Endothelial cell of umbilical vein (primary cell): ENCODE data around the gene CDK17. TPM values are rescaled to one million over a fixed set of nuclear protein-coding genes. Genes with fewer than 3 reads are reported as not detected.

Experiments
- BruUV-seq: library from RNA; stranded (reverse); fragments of 400-500 nt; replicated peaks from 2 replicates; lab custom pipeline; 2021; lab: Mats Ljungman, UMichigan
- CTCF ChIA-PET: fragments of 300-600, 350-600 bp; sonication (Branson Sonifier 250); formaldehyde crosslinking; loops from one replicate; lab custom pipeline; 2021; ENCODE audit warnings: antibody characterized with exemption, inconsistent platforms; lab: Charles Lee
- POLR2A ChIA-PET: fragments of 300-600, 350-600 bp; sonication (Branson Sonifier 250); formaldehyde crosslinking; loops from one replicate; lab custom pipeline; 2021; ENCODE audit warnings: antibody characterized with exemption, inconsistent platforms; lab: Charles Lee
- DNase-seq: peaks from one replicate; pipeline ENCODE4 v3.0.0-alpha.2; 2011; ENCODE audit warnings: low read depth, low spot score
- FAIRE-seq: peaks from 2 replicates; lab custom pipeline; 2011; peaks lifted over from hg19 to GRCh38; lab: Jason Lieb, UNC
- H2AFZ ChIP-seq: 2 replicates; pipeline ENCODE4 v1.6.0; 2012; ENCODE audit warnings: low read depth, low read length, control low read depth, inconsistent platforms
- H3K27ac ChIP-seq: 2 replicates; pipeline ENCODE4 v1.5.1; 2011; ENCODE audit warnings: low read depth, mild to moderate bottlenecking, control low read depth, low read length, moderate library complexity; ENCODE audit not compliant: insufficient read depth
- H3K27me3 ChIP-seq, 2 experiments: 2 replicates each; pipeline versions ENCODE4 v1.6.0 to v1.6.1; 2011; ENCODE audit warnings: low read length in 2 of 2, mixed read lengths in 1 of 2; ENCODE audit not compliant: control insufficient read depth in 2 of 2, insufficient read depth in 2 of 2
- H3K36me3 ChIP-seq, 2 experiments: 2 replicates in 1 of 2; 3 replicates in 1 of 2; pipeline ENCODE4 v1.5.1; 2011; ENCODE audit warnings: low read length in 2 of 2, mild to moderate bottlenecking in 1 of 2, moderate library complexity in 1 of 2; ENCODE audit not compliant: control insufficient read depth in 2 of 2, insufficient read depth in 2 of 2; ENCODE audit errors: extremely low read depth in 1 of 2
- H3K4me1 ChIP-seq: 3 replicates; pipeline ENCODE4 v1.5.1; 2011; ENCODE audit warnings: mild to moderate bottlenecking, low read length; ENCODE audit not compliant: control insufficient read depth, insufficient read depth; ENCODE audit errors: extremely low read depth
- H3K4me2 ChIP-seq: 2 replicates; pipeline ENCODE4 v1.6.1; 2011; ENCODE audit warnings: low read length, control low read depth, mixed read lengths; ENCODE audit not compliant: insufficient read depth
- H3K4me3 ChIP-seq, 3 experiments: fragments of 200-600 bp in 1 of 3; sonication (generic), shearing (Covaris generic) in 1 of 3; replicated peaks in 1 of 3; 2 replicates each; pipeline ENCODE4 v1.5.1; 2011 to 2016; ENCODE audit warnings: control low read depth in 3 of 3, low read length in 3 of 3, mild to moderate bottlenecking in 2 of 3, inconsistent platforms in 1 of 3, low read depth in 1 of 3, moderate library complexity in 1 of 3; ENCODE audit not compliant: insufficient read depth in 1 of 3
- H3K79me2 ChIP-seq: 2 replicates; pipeline ENCODE4 v1.6.0; 2012; ENCODE audit warnings: low read length, inconsistent platforms; ENCODE audit not compliant: control insufficient read depth, insufficient read depth
- H3K9ac ChIP-seq: replicated peaks from 2 replicates; pipeline ENCODE3; 2011; ENCODE audit warnings: low read length, control low read depth; ENCODE audit not compliant: insufficient read depth; ENCODE audit errors: extremely low read depth
- H3K9me1 ChIP-seq: replicated peaks from 3 replicates; pipeline ENCODE4 v1.6.0; 2011; ENCODE audit warnings: mild to moderate bottlenecking, low read length; ENCODE audit not compliant: control insufficient read depth, insufficient read depth; ENCODE audit errors: extremely low read depth
- H3K9me3 ChIP-seq: replicated peaks from 2 replicates; pipeline ENCODE4 v1.5.1; 2012; ENCODE audit warnings: low read length, inconsistent platforms; ENCODE audit not compliant: control insufficient read depth, insufficient read depth
- H4K20me1 ChIP-seq: replicated peaks from 2 replicates; pipeline ENCODE3; 2011; ENCODE audit warnings: mild to moderate bottlenecking, low read length; ENCODE audit not compliant: control insufficient read depth, insufficient read depth; ENCODE audit errors: extremely low read depth
- EZH2 ChIP-seq: IDR thresholded peaks from 2 replicates; pipeline ENCODE4 v1.6.1; 2012; ENCODE audit warnings: borderline replicate concordance, low read depth, mild to moderate bottlenecking, moderate library complexity, low read length, inconsistent platforms; ENCODE audit not compliant: severe bottlenecking
- FOS ChIP-seq: IDR thresholded peaks from 2 replicates; pipeline ENCODE4 v1.6.1; 2011; ENCODE audit warnings: mild to moderate bottlenecking, low read length, moderate library complexity, borderline replicate concordance; ENCODE audit not compliant: insufficient read depth
- GATA2 ChIP-seq: IDR thresholded peaks from 2 replicates; pipeline ENCODE4 v1.7.0; 2011; ENCODE audit warnings: low read depth, mild to moderate bottlenecking, moderate library complexity, mixed read lengths, low read length; ENCODE audit not compliant: insufficient read length, insufficient read depth
- JUN ChIP-seq: IDR thresholded peaks from 2 replicates; pipeline ENCODE4 v1.6.1; 2011; ENCODE audit warnings: borderline replicate concordance, low read depth; ENCODE audit not compliant: insufficient read length, insufficient read depth
- MYC ChIP-seq: IDR thresholded peaks from one replicate; pipeline ENCODE4 v1.6.1; 2011; ENCODE audit warnings: mild to moderate bottlenecking, low read depth, low read length
- POLR2A ChIP-seq: IDR thresholded peaks from 2 replicates; pipeline ENCODE4 v1.6.1; 2012; ENCODE audit warnings: low read depth, mild to moderate bottlenecking, control low read depth, low read length
- POLR2AphosphoS5 ChIP-seq: IDR thresholded peaks from 2 replicates; pipeline ENCODE4 v1.6.1; 2012; ENCODE audit warnings: low read depth, mild to moderate bottlenecking, control low read depth, low read length, moderate library complexity; ENCODE audit not compliant: insufficient read depth
- dilution Hi-C: fragments of 300-500 bp; cut with MboI; formaldehyde crosslinking; loops from one replicate; pipeline ENCODE4 v1.15.0; 2019; ENCODE audit warnings: low sequenced_read_pairs; ENCODE audit not compliant: extremely low pct_ligation_motif_present
- intact Hi-C: fragments of 100-400 bp; cut with micrococcal nuclease; formaldehyde crosslinking; loops from one replicate; pipeline ENCODE4 v1.10.0; 2022
- polyA plus RNA-seq, 4 experiments: library from polyadenylated mRNA; depleted of rRNA in 3 of 4; stranded (reverse) in 3 of 4; unstranded in 1 of 4; fragments of >200 nt; gene quantifications; 2 replicates each; pipeline versions ENCODE4 v1.2.1 to v1.2.3, GENCODE V29; 2011 to 2012; ENCODE audit warnings: missing spikeins in 1 of 4
- total RNA-seq: library from RNA; stranded (reverse); gene quantifications from 2 replicates; pipeline ENCODE4 v1.2.3, GENCODE V29; 2021
- TF ChIP-seq, protein P1 (sequence below): IDR thresholded peaks from 2 replicates; pipeline ENCODE4 v1.6.1; 2011; ENCODE audit not compliant: insufficient read depth, insufficient read length
- TF ChIP-seq, protein P2 (sequence below), 2 donors: IDR thresholded peaks; 1 replicate in 1 of 2; 2 replicates in 1 of 2; pipeline ENCODE4 v1.5.1; 2011; ENCODE audit warnings: low read length in 2 of 2, mild to moderate bottlenecking in 2 of 2, moderate library complexity in 2 of 2, control low read depth in 1 of 2, inconsistent platforms in 1 of 2, low read depth in 1 of 2; ENCODE audit not compliant: insufficient read depth in 1 of 2; ENCODE audit errors: extremely low read depth in 1 of 2

CDK17 gene
- total and polyA plus RNA-seq, 2 donors (not counting 3 experiments of a cell fraction or from before 2014, with no cell fraction given), result 61.1 to 176 TPM

DNA sequence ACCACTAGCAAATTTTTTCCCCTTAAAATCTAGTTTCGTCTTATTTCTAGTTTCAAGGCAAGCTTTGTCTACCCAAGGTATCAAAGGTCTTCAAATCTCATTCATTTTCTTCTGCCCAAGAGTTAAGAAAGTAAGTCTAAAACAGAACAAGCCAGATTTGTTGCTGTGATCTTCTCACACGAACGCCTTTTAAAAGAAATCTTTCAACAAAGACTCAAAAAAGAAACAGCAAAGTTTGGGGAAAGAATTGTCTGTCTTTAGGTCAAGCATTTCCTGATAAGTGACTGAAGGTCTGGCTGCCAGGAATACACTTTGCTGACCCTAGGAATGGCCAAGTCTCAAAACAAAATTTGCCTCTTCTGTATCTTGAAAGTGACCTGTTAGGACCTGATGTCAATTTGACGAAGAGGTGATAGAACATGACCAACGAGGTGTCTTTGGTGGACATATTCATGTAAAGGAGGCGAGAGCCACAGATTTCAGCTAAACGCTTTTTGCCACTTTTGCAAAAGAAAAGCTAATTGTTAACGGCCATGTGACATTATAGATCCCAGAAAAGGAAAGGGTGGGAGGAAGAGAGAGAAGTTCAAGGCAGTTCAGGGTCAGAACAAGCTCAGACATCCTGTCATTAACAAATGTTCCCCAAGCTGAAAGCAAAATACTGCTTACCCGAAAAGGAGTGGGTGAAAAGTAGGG, 1.7 kb downstream of the CDK17 start:
- peak overlapping the region; percentile 99 for H3K9ac ChIP-seq
- no peak overlapping the region for H2AFZ ChIP-seq
- no peaks in the 10 kb centered on the region for H3K27me3 ChIP-seq
- intact Hi-C loops, result loop anchor here (5.0 kb wide), 2 partner anchors 106 to 136 kb away; no protein-coding TSS in a partner anchor
- H3K36me3 ChIP-seq, result no peaks in the 10 kb centered on the region
- peak overlapping the region; percentile 77 to 98 (median 80) for H3K4me3 ChIP-seq
- peaks cover 46% of the 10 kb centered on the region for H3K4me1 ChIP-seq
- H3K9me3 ChIP-seq, result no peaks in the 10 kb centered on the region
- H4K20me1 ChIP-seq, result no peaks in the 10 kb centered on the region
- TSS peak; percentile 40 for BruUV-seq
- no peaks in the 10 kb centered on the region for H3K9me1 ChIP-seq
- peaks cover 72% of the 10 kb centered on the region for H3K79me2 ChIP-seq
- H3K4me2 ChIP-seq, result peak overlapping the region; percentile 99
- DNase-seq (peak; percentile 63), FAIRE-seq (peak; percentile 55)
- H3K27ac ChIP-seq, result peak overlapping the region; percentile 94
- CTCF ChIA-PET, result interaction anchor here (1.2 to 7.9 kb wide), 7 partner anchors 14 to 118 kb away, joined by 3 to 66 read pairs (median 20); no protein-coding TSS in a partner anchor
- POLR2A ChIA-PET, result interaction anchor here (0.6 to 5.9 kb wide), 14 partner anchors 8 to 213 kb away, joined by 3 to 85 read pairs (median 3); partner anchors contain the start of gene CFAP54
- TF ChIP-seq, protein P1, sequence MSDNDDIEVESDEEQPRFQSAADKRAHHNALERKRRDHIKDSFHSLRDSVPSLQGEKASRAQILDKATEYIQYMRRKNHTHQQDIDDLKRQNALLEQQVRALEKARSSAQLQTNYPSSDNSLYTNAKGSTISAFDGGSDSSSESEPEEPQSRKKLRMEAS, result no peak
- TF ChIP-seq, protein P2, sequence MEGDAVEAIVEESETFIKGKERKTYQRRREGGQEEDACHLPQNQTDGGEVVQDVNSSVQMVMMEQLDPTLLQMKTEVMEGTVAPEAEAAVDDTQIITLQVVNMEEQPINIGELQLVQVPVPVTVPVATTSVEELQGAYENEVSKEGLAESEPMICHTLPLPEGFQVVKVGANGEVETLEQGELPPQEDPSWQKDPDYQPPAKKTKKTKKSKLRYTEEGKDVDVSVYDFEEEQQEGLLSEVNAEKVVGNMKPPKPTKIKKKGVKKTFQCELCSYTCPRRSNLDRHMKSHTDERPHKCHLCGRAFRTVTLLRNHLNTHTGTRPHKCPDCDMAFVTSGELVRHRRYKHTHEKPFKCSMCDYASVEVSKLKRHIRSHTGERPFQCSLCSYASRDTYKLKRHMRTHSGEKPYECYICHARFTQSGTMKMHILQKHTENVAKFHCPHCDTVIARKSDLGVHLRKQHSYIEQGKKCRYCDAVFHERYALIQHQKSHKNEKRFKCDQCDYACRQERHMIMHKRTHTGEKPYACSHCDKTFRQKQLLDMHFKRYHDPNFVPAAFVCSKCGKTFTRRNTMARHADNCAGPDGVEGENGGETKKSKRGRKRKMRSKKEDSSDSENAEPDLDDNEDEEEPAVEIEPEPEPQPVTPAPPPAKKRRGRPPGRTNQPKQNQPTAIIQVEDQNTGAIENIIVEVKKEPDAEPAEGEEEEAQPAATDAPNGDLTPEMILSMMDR (IDR thresholded peaks at IDR 0.05; ENCODE audit: extremely low read depth in 1 of 2, insufficient read depth in 1 of 2, low read depth in 1 of 2, low read length in 2 of 2), result no peak
- TF ChIP-seq GATA2, result no peak
- no peak for TF ChIP-seq FOS
- no peak for TF ChIP-seq MYC
- no peak for TF ChIP-seq JUN
- TF ChIP-seq POLR2AphosphoS5, result no peak
- TF ChIP-seq EZH2, result no peak
- no peak for TF ChIP-seq POLR2A
- dilution Hi-C loops, result no loop called here
